ENCODE data around the gene PTPN20.

Gene PTPN20

DNA sequence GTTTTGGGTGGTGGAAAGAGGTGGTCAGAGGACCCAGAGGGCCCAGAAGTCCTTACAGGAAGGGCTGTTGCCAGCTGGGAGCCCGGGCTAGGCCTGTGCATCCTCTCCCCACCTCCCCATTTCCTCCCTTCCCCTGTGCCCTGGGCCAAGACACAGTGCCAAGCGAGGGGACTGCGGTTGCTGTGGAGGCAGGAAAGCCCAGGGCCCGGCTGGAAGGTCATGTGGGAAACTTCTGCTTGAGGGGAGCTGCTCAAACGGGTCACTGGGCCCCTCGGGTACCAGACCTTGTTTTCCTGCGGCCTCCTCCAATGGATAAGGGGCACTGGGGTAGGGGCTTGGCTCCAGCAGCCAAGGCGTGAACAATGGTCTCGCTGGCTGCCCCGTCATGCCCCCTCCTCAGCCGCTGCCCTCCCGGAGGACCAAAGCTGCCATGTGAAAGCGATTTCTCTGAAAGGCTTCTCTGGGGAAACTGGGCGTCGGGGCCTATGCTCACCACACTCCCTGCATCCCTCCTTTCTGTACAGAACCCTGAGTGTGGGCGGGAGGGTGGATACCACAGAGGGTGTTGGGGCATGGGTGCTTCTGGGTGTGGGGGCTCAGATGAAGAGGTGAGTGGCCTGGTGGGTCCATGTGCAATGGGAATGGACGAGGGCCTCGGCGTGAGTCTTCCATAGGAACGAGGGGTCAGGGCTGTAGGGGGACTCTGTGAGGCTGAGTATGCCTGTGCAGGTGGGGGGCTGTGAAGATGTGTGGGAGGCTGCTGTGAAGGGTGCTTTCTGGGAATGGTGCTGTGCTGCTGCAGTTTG is 135.3 kb downstream of the PTPN20 start:
- no peak for DNase-seq

DNA sequence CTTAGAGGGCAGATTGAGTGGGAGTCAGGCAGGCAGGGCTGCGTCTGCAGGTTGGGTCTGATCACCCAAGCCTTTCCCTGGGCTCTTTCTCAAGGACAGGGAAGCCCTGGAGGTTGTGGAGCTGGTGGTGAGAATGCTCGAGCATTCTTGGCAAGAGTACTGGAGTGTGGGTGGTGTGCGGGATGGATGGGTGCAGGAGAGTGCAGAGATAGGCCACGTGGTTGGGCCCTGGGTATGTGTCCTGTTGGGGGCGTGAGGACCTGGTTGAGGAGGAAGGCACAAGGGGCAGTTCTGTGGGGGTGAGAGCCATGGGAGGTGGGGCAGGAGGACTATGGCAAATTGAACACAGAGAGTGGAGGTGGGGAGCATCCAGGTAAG is 135.9 kb downstream of the PTPN20 start:
- no peak for DNase-seq

DNA sequence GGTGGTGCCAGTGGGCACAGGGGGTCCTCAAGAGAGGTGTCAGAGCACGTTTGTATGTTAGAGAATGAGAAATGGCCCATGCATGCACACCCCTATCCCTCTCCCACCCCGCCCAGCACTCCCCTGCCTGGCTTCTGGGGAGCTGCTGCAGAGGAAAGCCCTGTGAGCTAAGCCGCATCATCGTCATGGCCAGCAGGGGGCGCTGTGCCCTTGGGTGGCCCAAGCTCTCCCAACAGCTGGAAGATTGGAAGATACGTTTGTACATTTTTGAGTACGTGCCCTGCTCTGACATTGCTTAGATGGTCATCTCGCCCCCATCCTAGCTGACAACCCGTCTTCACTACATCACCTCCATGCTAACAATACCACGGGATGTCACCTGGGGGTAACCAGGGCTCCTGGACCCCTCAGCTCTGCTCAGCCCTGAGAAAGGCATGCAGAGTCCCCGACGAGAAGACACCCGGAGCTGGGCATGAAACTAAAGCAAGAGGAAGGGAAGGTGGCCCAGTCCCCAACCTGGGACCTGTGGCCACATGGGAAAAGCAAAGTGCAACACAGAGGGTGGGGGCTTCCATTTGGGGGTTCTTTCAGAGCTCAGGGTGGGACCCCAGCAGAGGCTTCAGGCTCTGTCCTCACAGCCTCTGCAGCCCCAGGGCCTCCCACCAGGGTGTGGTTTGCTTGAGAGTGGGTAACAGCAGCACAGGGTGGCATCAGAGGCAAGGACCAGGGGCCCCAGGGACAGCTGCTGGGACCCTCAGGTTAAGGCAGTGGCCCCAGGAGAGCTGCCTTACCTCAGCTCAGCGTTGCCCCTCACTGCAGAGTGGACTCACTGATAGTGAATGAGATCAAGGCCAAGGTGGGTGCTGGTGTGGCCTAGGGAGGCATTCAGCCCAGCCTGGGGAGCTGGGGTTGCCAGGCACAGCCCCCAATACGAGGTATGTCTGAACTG is 136.6 kb downstream of the PTPN20 start:
- DNase-seq = peak in 42 of 56 donors; percentile 7 to 80 (median 28)

- no peak for DNase-seq
Measured at GRCh38 chr10:47048526-47048905, 137.3 kb downstream of the PTPN20 start.

GRCh38 chr10:47049056-47049851 is 138.0 kb downstream of the PTPN20 start:
- DNase-seq = no peak

DNA sequence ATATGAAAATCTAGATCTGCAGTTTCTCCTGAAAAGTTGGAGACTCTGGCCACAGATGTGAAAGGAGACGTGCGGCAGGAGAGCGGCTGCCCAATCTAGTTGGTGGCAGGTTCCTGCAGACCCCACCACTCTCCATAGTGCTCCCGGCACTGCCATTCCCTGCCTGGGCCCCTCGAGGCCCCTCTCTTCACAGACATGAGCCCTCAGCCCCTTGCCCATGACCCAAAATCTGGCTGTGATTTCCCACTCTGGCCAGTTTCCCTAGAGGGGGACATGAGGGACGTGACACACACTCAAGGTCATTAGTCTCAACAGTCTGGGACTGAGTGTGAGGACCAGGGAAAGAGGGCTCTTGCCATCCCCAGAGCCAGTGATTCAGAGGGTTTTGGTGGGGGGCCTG is 138.7 kb downstream of the PTPN20 start:
- no peak for DNase-seq

GRCh38 chr10:47050618-47051455 is 139.6 kb downstream of the PTPN20 start:
- DNase-seq = no peak

GRCh38 chr10:47051741-47052238 is 140.6 kb downstream of the PTPN20 start:
- no peak for DNase-seq
